ENCODE measurements around the gene PSMA5.

DNA sequence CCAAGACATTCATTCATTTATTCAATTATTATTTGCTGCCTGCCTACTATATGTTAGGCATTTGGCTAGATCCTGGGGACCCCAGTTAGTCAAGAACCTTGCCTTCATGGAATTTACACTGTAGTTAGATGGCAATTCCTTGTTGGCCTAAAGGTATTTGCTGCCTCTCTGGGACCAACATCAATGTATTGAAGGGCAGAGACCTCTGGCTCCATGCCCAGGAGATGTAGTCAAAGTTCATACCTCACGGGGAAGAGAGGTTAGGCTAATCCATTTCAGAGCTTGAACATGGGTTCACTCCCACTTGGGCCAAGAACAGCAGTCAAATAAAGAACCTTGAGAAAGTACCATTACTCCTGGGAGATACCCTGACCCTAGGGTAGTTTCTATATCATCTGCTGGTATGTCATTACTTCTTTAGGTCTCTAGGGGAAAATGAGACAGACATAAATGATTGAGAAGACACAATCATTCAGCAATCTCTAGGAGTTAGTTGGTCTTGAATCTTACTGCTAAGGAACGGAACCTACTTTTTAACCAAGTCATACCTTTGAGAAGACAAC lies 60.5 kb downstream of the PSMA5 start:
- TF ChIP-seq, protein P1, sequence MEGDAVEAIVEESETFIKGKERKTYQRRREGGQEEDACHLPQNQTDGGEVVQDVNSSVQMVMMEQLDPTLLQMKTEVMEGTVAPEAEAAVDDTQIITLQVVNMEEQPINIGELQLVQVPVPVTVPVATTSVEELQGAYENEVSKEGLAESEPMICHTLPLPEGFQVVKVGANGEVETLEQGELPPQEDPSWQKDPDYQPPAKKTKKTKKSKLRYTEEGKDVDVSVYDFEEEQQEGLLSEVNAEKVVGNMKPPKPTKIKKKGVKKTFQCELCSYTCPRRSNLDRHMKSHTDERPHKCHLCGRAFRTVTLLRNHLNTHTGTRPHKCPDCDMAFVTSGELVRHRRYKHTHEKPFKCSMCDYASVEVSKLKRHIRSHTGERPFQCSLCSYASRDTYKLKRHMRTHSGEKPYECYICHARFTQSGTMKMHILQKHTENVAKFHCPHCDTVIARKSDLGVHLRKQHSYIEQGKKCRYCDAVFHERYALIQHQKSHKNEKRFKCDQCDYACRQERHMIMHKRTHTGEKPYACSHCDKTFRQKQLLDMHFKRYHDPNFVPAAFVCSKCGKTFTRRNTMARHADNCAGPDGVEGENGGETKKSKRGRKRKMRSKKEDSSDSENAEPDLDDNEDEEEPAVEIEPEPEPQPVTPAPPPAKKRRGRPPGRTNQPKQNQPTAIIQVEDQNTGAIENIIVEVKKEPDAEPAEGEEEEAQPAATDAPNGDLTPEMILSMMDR (IDR thresholded peaks at IDR 0.05) = no peak
- TF ChIP-seq EZH2 (IDR thresholded peaks at IDR 0.05) (no peak), EZH2phosphoT487 (IDR thresholded peaks at IDR 0.05) (no peak)

Data from neural progenitor cell (in vitro differentiated cells).